Esophagus (tissue), 2 donors: ENCODE measurements around the gene BRCC3. TPM values are rescaled to one million over a fixed set of nuclear protein-coding genes. Genes with fewer than 3 reads are reported as not detected.

Experiments
- polyA plus RNA-seq, 2 donors: library from polyadenylated mRNA; stranded (reverse); fragments of 200-250 nt; gene quantifications; one replicate each; pipeline ENCODE4 v1.2.3, GENCODE V29; 2013
- donor health status: healthy with polysubstance abuse.
- donor health status: Bipolar disorder and iron deficiency.

BRCC3 gene
- polyA plus RNA-seq, 2 donors: 9.8 to 17.6 TPM

Other genes starting within 250 kb of the BRCC3 start
- gene SMIM9, start 236.8 kb upstream of the BRCC3 start, polyA plus RNA-seq: not detected
- 10 to 100 TPM; 13.9 to 17.0 TPM for gene F8A1, start 185.2 kb upstream of the BRCC3 start, polyA plus RNA-seq
- 1 to 10 TPM; 2.2 TPM for gene F8, start 48.8 kb upstream of the BRCC3 start, polyA plus RNA-seq
- gene FUNDC2, start 44.7 kb upstream of the BRCC3 start, polyA plus RNA-seq: 10 to 100 TPM; 31.8 to 58.4 TPM
- gene CMC4, start 372 bp upstream of the BRCC3 start, polyA plus RNA-seq: 10 to 100 TPM; 10.1 to 14.2 TPM
- 10 to 100 TPM; 11.6 to 64.1 TPM for gene MTCP1, start 372 bp upstream of the BRCC3 start, polyA plus RNA-seq
- 10 to 100 TPM; 21.2 to 28.2 TPM for gene VBP1, start 145.0 kb downstream of the BRCC3 start, polyA plus RNA-seq
- under 1 TPM; 0.09 to 0.10 TPM for gene RAB39B, start 193.0 kb downstream of the BRCC3 start, polyA plus RNA-seq